Measurements from ENCODE around the gene FAM177B. TPM values are rescaled to one million over a fixed set of nuclear protein-coding genes. Genes with fewer than 3 reads are reported as not detected.
"Not testable (repeated sequence)": the region's sequence is repeated elsewhere in the genome, so short reads cannot be mapped to it uniquely, and the experiment has no call there.

The FAM177B gene
- polyA plus RNA-seq, 3 donors: 0.13 to 0.71 (median 0.36) TPM

GRCh38 chr1:222739465-222739864 lies 2.5 kb downstream of the FAM177B start:
- no peak for DNase-seq

GRCh38 chr1:222739929-222740328 lies 2.9 kb downstream of the FAM177B start:
- DNase-seq: no peak

- DNase-seq: not testable (repeated sequence)
Measured at GRCh38 chr1:222741630-222742457, 4.8 kb downstream of the FAM177B start.

- no peak for DNase-seq
Measured at GRCh38 chr1:222749927-222750326, 12.9 kb downstream of the FAM177B start.

GRCh38 chr1:222750651-222751050 lies 13.6 kb downstream of the FAM177B start:
- no peak for DNase-seq

- DNase-seq: no peak
Measured at GRCh38 chr1:222751255-222751654, 14.3 kb downstream of the FAM177B start.

GRCh38 chr1:222754366-222755139 lies 17.6 kb downstream of the FAM177B start:
- DNase-seq: peak; percentile 29

- DNase-seq: no peak
Measured at GRCh38 chr1:222757646-222758268, 20.8 kb downstream of the FAM177B start.

- DNase-seq: no peak
Measured at GRCh38 chr1:222759451-222760035, 22.5 kb downstream of the FAM177B start.

- DNase-seq: no peak
Measured at GRCh38 chr1:222761083-222761482, 24.1 kb downstream of the FAM177B start.

- not testable (repeated sequence) for DNase-seq
Measured at GRCh38 chr1:222762178-222762577, 25.2 kb downstream of the FAM177B start.

GRCh38 chr1:222767152-222767571 lies 30.2 kb downstream of the FAM177B start:
- no peak for DNase-seq

- DNase-seq: no peak
Measured at GRCh38 chr1:222768592-222768991, 31.6 kb downstream of the FAM177B start.

- no peak for DNase-seq
Measured at GRCh38 chr1:222769181-222769580, 32.2 kb downstream of the FAM177B start.

- no peak for DNase-seq
Measured at GRCh38 chr1:222769971-222770620, 33.1 kb downstream of the FAM177B start.

- no peak for DNase-seq
Measured at GRCh38 chr1:222772996-222773379, 36.0 kb downstream of the FAM177B start.

GRCh38 chr1:222777463-222777862 lies 40.5 kb downstream of the FAM177B start:
- no peak for DNase-seq

- DNase-seq: no peak
Measured at GRCh38 chr1:222777977-222778376, 41.0 kb downstream of the FAM177B start.

GRCh38 chr1:222781251-222781650 lies 44.2 kb downstream of the FAM177B start:
- no peak for DNase-seq

- no peak for DNase-seq
Measured at GRCh38 chr1:222783051-222783450, 46.0 kb downstream of the FAM177B start.

- no peak for DNase-seq
Measured at GRCh38 chr1:222784371-222784770, 47.4 kb downstream of the FAM177B start.

GRCh38 chr1:222784916-222785315 lies 47.9 kb downstream of the FAM177B start:
- DNase-seq: no peak
